Activated naive CD4-positive, alpha-beta T cell treated with anti-CD3 and anti-CD28 coated beads for 36 hours (primary cell): ENCODE data around the gene DRD3. TPM values are rescaled to one million over a fixed set of nuclear protein-coding genes. Genes with fewer than 3 reads are reported as not detected.

Experiments
- CTCF ChIA-PET: fragments of 350-600 bp; sonication (Branson Sonifier 250); formaldehyde crosslinking; loops from one replicate; lab custom pipeline; 2021; ENCODE audit warnings: antibody characterized with exemption; lab: Charles Lee
- DNase-seq: peaks from one replicate; pipeline ENCODE4 v3.0.0-alpha.2; 2020
- H3K27ac Mint-ChIP-seq: one replicate; pipeline ENCODE4 v1.8.0; 2021; ENCODE audit warnings: mild to moderate bottlenecking, mixed read lengths
- H3K27me3 Mint-ChIP-seq: one replicate; pipeline ENCODE4 v1.8.0; 2021; ENCODE audit warnings: low read depth, mixed read lengths
- H3K36me3 Mint-ChIP-seq: one replicate; pipeline ENCODE4 v1.8.0; 2021; ENCODE audit warnings: low read depth, mixed read lengths
- H3K4me1 Mint-ChIP-seq: one replicate; pipeline ENCODE4 v1.8.0; 2021; ENCODE audit warnings: low read depth, mixed read lengths
- H3K4me3 Mint-ChIP-seq: one replicate; pipeline ENCODE4 v1.8.0; 2021; ENCODE audit warnings: mild to moderate bottlenecking, moderate library complexity, mixed read lengths
- H3K9me3 Mint-ChIP-seq: one replicate; pipeline ENCODE4 v1.8.0; 2021; ENCODE audit warnings: mixed read lengths
- intact Hi-C: fragments of 100-400 bp; cut with micrococcal nuclease; formaldehyde crosslinking; loops from one replicate; pipeline ENCODE4 v1.15.1; 2023
- total RNA-seq, 2 experiments: library from RNA; stranded (reverse); gene quantifications; one replicate each; pipeline ENCODE4 v1.2.3, GENCODE V29; 2021

DRD3 gene
- total RNA-seq, 2 experiments from 2014 or later = not detected

- Mint-ChIP-seq H3K4me1 (peaks cover 3% of the 10 kb centered on the region), H3K27ac (no peak overlapping the region), H3K9me3 (no peaks in the 10 kb centered on the region), H3K27me3 (no peaks in the 10 kb centered on the region), H3K4me3 (no peak overlapping the region), H3K36me3 (peaks cover 6% of the 10 kb centered on the region)
- intact Hi-C loops = no loop called here
- CTCF ChIA-PET = interaction anchor here (0.8 kb wide), 1 partner anchor 174 kb away, joined by 3 read pairs; no protein-coding TSS in a partner anchor
- DNase-seq = no peak
These were observed 86.5 kb downstream of the DRD3 start for GRCh38 chr3:114092151-114093015.

GRCh38 chr3:114089675-114090074 lies 89.2 kb downstream of the DRD3 start:
- Mint-ChIP-seq H3K9me3 (no peaks in the 10 kb centered on the region), H3K27ac (no peak overlapping the region), H3K4me3 (no peak overlapping the region), H3K4me1 (peaks cover 3% of the 10 kb centered on the region), H3K27me3 (no peaks in the 10 kb centered on the region), H3K36me3 (peaks cover 28% of the 10 kb centered on the region)
- CTCF ChIA-PET = no interaction called here
- DNase-seq = no peak
- intact Hi-C loops = no loop called here

- no peaks in the 10 kb centered on the region for H3K9me3 Mint-ChIP-seq
- H3K36me3 Mint-ChIP-seq = peaks cover 47% of the 10 kb centered on the region
- no peak for DNase-seq
- CTCF ChIA-PET = no interaction called here
- no peaks in the 10 kb centered on the region for H3K27me3 Mint-ChIP-seq
- H3K4me1 Mint-ChIP-seq = no peaks in the 10 kb centered on the region
- no peak overlapping the region for H3K27ac Mint-ChIP-seq
- intact Hi-C loops = no loop called here
- no peak overlapping the region for H3K4me3 Mint-ChIP-seq
These were observed 92.5 kb downstream of the DRD3 start for GRCh38 chr3:114086356-114086755.

- Mint-ChIP-seq H3K27ac (no peak overlapping the region), H3K4me1 (no peaks in the 10 kb centered on the region), H3K4me3 (no peak overlapping the region), H3K36me3 (peaks cover 60% of the 10 kb centered on the region), H3K27me3 (no peaks in the 10 kb centered on the region), H3K9me3 (no peaks in the 10 kb centered on the region)
- CTCF ChIA-PET = no interaction called here
- intact Hi-C loops = no loop called here
- no peak for DNase-seq
These were observed 95.7 kb downstream of the DRD3 start for GRCh38 chr3:114083112-114083511.

GRCh38 chr3:114081037-114081436 lies 97.8 kb downstream of the DRD3 start:
- CTCF ChIA-PET = interaction anchor here (1.4 kb wide), 1 partner anchor 9 kb away, joined by 3 read pairs; no protein-coding TSS in a partner anchor
- H3K27me3 Mint-ChIP-seq = no peaks in the 10 kb centered on the region
- DNase-seq = no peak
- H3K4me1 Mint-ChIP-seq = no peaks in the 10 kb centered on the region
- no peak overlapping the region for H3K27ac Mint-ChIP-seq
- H3K36me3 Mint-ChIP-seq = peaks cover 59% of the 10 kb centered on the region
- H3K9me3 Mint-ChIP-seq = no peaks in the 10 kb centered on the region
- no peak overlapping the region for H3K4me3 Mint-ChIP-seq
- intact Hi-C loops = no loop called here

GRCh38 chr3:114080201-114080600 lies 98.7 kb downstream of the DRD3 start:
- DNase-seq = no peak
- H3K4me1 Mint-ChIP-seq = no peaks in the 10 kb centered on the region
- H3K4me3 Mint-ChIP-seq = no peak overlapping the region
- H3K9me3 Mint-ChIP-seq = no peaks in the 10 kb centered on the region
- intact Hi-C loops = no loop called here
- H3K27ac Mint-ChIP-seq = no peak overlapping the region
- no peaks in the 10 kb centered on the region for H3K27me3 Mint-ChIP-seq
- H3K36me3 Mint-ChIP-seq = peaks cover 56% of the 10 kb centered on the region
- CTCF ChIA-PET = no interaction called here

- Mint-ChIP-seq H3K9me3 (no peaks in the 10 kb centered on the region), H3K4me3 (no peak overlapping the region), H3K4me1 (no peaks in the 10 kb centered on the region), H3K27ac (no peak overlapping the region), H3K27me3 (no peaks in the 10 kb centered on the region), H3K36me3 (peaks cover 56% of the 10 kb centered on the region)
- intact Hi-C loops = no loop called here
- no peak for DNase-seq
- CTCF ChIA-PET = no interaction called here
These were observed 99.1 kb downstream of the DRD3 start for GRCh38 chr3:114079761-114080160.

GRCh38 chr3:114078126-114078525 lies 100.7 kb downstream of the DRD3 start:
- no peak overlapping the region for H3K27ac Mint-ChIP-seq
- H3K27me3 Mint-ChIP-seq = no peaks in the 10 kb centered on the region
- intact Hi-C loops = no loop called here
- H3K36me3 Mint-ChIP-seq = peaks cover 57% of the 10 kb centered on the region
- CTCF ChIA-PET = interaction anchor here (1.5 kb wide), 1 partner anchor 233 kb away, joined by 3 read pairs; no protein-coding TSS in a partner anchor
- DNase-seq = no peak
- no peak overlapping the region for H3K4me3 Mint-ChIP-seq
- no peaks in the 10 kb centered on the region for H3K9me3 Mint-ChIP-seq
- no peaks in the 10 kb centered on the region for H3K4me1 Mint-ChIP-seq

Other genes with a start within 250 kb of the DRD3 start
- 1 to 10 TPM; 5.4 TPM for gene ZDHHC23, start 231.0 kb downstream of the DRD3 start, total RNA-seq
- 1 to 10 TPM; 1.8 to 2.0 TPM for gene CCDC191, start 122.5 kb downstream of the DRD3 start, total RNA-seq
- gene QTRT2, start 122.3 kb downstream of the DRD3 start, total RNA-seq = 10 to 100 TPM; 23.0 to 27.8 TPM
- under 1 TPM; 0.44 to 0.67 TPM for gene ZNF80, start 58.5 kb upstream of the DRD3 start, total RNA-seq
- gene TIGIT, start 115.0 kb upstream of the DRD3 start, total RNA-seq = 1 to 10 TPM; 7.3 to 8.8 TPM